Ramos (cell line): ENCODE results near the gene TSHR.

Source experiments
- in situ Hi-C: fragments of 300-500 bp; cut with MboI; formaldehyde crosslinking; loops from one replicate; pipeline ENCODE4 v1.14.3; 2022; ENCODE audit warnings: low sequenced_read_pairs; ENCODE audit not compliant: unreplicated experiment

The TSHR gene

GRCh38 chr14:81166121-81166520 is 210.7 kb downstream of the TSHR start:
- in situ Hi-C loops, result loop anchor here (10.0 kb wide), 2 partner anchors 181 to 211 kb away; partner anchors contain the start of gene TSHR

GRCh38 chr14:81169267-81169666 is 213.8 kb downstream of the TSHR start:
- in situ Hi-C loops, result loop anchor here (10.0 kb wide), 2 partner anchors 184 to 214 kb away; partner anchors contain the start of gene TSHR

- in situ Hi-C loops, result loop anchor here (10.0 kb wide), 3 partner anchors 185 to 295 kb away; partner anchors contain the start of gene TSHR
These were observed 214.3 kb downstream of the TSHR start for GRCh38 chr14:81169711-81170103.

GRCh38 chr14:81170104-81170828 is 214.8 kb downstream of the TSHR start:
- in situ Hi-C loops, result loop anchor here (10.0 kb wide), 1 partner anchor 295 kb away; no protein-coding TSS in a partner anchor

GRCh38 chr14:81170829-81171195 is 215.4 kb downstream of the TSHR start:
- in situ Hi-C loops, result loop anchor here (10.0 kb wide), 1 partner anchor 294 kb away; no protein-coding TSS in a partner anchor

GRCh38 chr14:81172353-81172752 is 216.9 kb downstream of the TSHR start:
- in situ Hi-C loops, result loop anchor here (10.0 kb wide), 1 partner anchor 292 kb away; no protein-coding TSS in a partner anchor

- in situ Hi-C loops, result loop anchor here (10.0 kb wide), 1 partner anchor 292 kb away; no protein-coding TSS in a partner anchor
These were observed 217.5 kb downstream of the TSHR start for GRCh38 chr14:81172881-81173280.

- in situ Hi-C loops, result loop anchor here (10.0 kb wide), 1 partner anchor 289 kb away; no protein-coding TSS in a partner anchor
These were observed 220.8 kb downstream of the TSHR start for GRCh38 chr14:81176241-81176640.

GRCh38 chr14:81177225-81177624 is 221.8 kb downstream of the TSHR start:
- in situ Hi-C loops, result loop anchor here (10.0 kb wide), 1 partner anchor 288 kb away; no protein-coding TSS in a partner anchor

GRCh38 chr14:81178063-81178462 is 222.6 kb downstream of the TSHR start:
- in situ Hi-C loops, result loop anchor here (10.0 kb wide), 1 partner anchor 287 kb away; no protein-coding TSS in a partner anchor

- in situ Hi-C loops, result loop anchor here (10.0 kb wide), 1 partner anchor 285 kb away; no protein-coding TSS in a partner anchor
These were observed 224.2 kb downstream of the TSHR start for GRCh38 chr14:81179631-81180030.

- in situ Hi-C loops, result no loop called here
These were observed 232.6 kb downstream of the TSHR start for GRCh38 chr14:81187832-81188522.

- in situ Hi-C loops, result no loop called here
These were observed 237.2 kb downstream of the TSHR start for GRCh38 chr14:81192594-81192993.

GRCh38 chr14:81193924-81194633 is 238.7 kb downstream of the TSHR start:
- in situ Hi-C loops, result no loop called here
